ENCODE results near the gene SPATA32.
"Not testable (repeated sequence)": the region's sequence is repeated elsewhere in the genome, so short reads cannot be mapped to it uniquely, and the experiment has no call there.

SPATA32 gene

GRCh38 chr17:45261577-45262515, at the start of gene SPATA32:
SPATA32 (minus strand) TSS chr17:45262094; CDS start chr17:45262016, 78 bp downstream.
- peak in 1 of 2 donors; percentile 14 for DNase-seq

DNA sequence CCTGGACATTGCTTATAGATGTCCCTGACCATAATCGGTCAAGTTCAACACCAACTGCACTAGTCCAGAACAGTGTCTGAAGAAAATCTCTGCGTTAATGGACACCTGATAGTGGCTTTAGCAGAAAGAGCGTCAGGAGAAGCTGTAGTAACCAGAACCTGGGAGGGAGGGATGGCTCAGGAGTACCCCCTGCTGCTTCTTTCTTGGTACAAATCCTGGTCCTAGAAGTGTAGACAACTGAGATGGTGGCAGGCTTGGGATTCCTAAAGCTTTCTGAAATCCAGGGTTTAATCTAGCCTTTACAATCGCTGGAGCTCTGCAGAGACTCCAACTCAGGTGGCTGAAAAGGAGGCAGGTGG, 49.5 kb upstream of the SPATA32 start:
- no peak for DNase-seq

DNA sequence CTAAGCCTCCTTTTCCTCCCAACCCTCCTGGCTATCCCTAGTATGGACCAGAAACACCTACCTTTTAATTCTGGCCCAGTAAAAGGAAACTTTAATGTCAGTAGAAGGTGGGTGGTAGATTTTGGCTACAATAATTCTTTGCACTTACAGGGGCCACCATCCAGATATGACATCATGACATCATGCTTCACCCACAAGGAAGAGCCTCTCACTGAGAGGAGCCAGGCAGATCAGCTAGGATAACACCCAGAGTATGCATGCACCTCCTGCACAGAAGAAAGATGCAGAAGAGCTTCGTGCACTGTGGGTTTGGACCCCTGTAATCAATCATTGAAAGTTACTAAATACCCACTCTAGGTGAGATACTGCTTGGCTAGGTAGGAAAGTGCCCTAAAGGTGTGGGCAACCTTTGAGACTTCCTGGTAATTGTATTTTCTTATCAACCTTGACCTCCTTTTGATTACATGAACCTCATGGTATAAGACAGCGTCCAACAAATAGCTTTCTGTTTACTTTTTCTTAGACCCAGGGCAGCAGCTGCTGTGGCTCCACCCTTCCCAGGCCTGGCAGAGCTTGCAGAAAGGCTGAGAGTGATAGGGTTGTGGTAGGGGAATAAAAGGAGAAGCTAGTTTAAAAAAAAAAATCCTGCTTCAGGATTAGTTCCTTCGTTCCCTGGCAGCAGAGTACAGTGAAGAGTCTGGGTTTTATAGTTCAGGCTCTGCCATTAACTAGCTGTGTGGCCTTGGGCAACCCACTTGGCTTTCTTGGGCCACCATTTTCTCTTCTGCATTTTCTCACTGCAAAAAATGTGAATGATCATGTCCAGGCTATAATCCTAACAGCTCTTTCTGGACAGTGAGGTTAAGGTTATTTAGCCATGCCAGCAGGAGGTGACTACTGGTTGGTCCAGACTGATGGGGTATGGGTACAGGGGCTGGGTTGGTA, 48.8 kb upstream of the SPATA32 start:
- peak; percentile 39 to 57 for DNase-seq

DNA sequence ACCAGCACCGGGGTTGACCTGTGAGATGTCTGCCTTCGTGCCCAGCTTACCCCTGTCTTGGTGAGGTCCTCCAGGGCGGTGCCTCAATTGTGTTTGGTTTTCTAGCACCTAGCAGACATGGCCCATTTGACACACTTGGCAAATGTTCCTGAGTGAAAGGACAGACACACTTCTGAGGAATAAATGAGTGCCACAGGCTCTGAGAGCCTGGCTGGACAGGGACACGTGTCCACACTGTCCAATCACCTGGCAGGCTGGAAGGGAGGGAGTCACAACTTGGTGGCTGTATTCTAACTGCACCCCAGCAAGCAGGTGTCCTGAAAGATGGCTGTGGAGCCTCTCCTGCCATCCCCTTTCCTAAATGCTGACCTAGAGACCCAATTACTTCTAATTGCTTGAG, 47.5 kb upstream of the SPATA32 start:
- DNase-seq, result no peak

DNA sequence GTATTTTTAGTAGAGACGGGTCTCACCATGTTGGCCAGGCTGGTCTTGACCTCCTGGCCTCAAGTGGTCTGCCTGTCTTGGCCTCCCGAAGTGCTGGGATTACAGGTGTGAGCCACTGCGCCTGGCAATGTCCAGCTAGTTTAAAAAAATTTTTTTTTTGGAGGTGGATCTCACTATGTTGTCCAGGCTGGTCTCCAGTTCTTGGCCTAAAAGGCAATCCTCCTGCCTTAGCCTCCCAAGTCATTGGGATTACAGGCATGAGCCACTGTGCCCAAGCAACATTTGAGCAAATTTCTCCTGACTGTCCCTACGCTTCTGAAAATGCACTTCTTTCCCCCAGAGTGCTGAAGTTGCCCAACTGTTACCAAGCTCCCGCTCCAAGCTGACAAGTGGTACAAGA, 46.9 kb upstream of the SPATA32 start:
- no peak for DNase-seq

DNA sequence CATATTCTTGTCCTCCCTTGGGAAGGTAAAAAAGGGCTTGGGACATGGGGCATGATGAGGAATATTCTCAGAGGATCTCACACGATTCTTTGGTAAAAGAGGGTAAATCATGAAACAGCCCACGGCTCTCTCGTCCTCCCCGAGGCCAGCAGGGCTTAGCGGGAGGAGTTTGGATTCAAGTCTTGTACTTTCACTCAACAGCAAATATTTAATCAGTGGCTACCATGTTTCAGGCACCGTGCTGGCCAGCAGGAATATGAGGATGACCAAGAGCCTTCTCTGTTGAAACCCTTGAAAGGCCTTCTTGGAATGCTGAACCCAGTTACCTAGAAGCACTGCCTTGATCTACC, 46.1 kb upstream of the SPATA32 start:
- DNase-seq, result no peak

- peak; percentile 76 to 83 for DNase-seq
These were observed 45.6 kb upstream of the SPATA32 start for GRCh38 chr17:45307290-45308015.

GRCh38 chr17:45306623-45307022, 44.7 kb upstream of the SPATA32 start:
- no peak for DNase-seq

GRCh38 chr17:45306094-45306493, 44.2 kb upstream of the SPATA32 start:
- no peak for DNase-seq

DNA sequence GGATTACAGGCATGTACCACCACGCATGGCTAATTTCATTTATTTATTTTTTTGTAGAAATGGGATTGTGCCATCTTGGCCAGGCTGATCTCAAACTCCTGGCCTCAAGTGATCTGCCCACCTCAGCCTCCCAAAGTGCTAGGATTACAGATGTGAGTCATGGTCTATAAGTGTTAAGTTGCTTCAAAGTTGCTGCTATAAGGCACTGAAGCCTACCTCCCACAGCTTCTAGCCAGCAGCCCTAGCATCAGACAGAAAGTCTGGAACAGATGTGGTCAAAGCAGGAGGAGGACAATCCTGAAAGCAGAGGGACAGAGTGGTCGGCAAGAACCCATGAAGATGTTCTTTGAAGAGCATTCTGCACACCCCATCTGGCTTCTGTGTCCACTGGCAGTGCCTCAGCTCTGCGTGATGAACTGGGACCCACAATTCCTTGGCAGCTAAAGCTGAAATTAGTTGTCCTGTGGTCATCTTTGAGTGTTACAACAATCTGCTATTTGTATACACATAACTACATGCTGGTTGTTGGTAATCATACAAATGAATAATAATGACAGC, 43.7 kb upstream of the SPATA32 start:
- peak in 1 of 2 donors; percentile 67 for DNase-seq

DNA sequence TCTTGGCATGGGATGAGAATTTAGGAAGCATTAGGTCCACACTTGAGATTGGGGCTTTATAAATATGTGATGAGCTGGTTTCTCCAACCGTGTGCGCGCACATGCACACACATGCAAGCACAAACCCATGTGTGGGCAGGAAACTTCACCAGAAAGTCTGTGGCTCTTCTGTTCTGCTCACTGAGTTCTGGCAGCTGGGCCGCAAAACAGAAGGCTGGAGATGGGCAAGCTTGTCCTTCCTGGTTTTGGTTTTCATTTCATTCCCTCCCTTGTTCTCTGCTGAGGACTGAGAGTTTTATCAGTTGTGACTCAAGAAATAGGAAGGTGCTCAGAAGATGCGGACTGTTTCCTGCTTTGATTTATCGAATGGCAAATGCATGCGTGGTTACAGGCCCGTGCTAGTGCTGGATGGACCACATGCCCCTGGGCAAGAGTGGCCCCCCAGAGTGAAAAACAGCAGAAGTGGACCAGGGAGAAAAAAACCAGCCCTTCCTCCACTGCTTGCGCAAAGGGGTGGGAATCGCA, 40.8 kb upstream of the SPATA32 start:
- DNase-seq, result peak; percentile 37 to 45

- not testable (repeated sequence) for DNase-seq
These were observed 40.3 kb upstream of the SPATA32 start for GRCh38 chr17:45302220-45302619.

DNA sequence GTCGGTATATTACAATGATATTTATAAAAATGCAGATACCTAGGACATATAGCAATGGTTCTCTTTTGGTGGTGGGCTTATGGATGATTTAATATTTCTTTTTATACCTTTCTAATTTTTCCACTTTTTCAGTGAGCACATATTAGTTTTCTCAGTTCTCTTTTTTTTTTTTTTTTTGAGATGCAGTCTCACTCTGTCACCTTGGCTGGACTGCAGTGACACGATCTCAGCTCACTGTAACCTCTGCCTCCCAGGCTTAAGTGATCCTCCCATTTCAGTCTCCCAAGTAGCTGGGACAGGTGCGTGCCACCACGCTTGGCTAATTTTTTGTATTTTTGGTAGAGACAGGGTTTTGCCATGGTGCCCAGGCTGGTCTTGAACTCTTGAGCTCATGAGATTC, 39.8 kb upstream of the SPATA32 start:
- DNase-seq, result no peak

- DNase-seq, result no peak
These were observed 38.3 kb upstream of the SPATA32 start for GRCh38 chr17:45300060-45300751.

DNA sequence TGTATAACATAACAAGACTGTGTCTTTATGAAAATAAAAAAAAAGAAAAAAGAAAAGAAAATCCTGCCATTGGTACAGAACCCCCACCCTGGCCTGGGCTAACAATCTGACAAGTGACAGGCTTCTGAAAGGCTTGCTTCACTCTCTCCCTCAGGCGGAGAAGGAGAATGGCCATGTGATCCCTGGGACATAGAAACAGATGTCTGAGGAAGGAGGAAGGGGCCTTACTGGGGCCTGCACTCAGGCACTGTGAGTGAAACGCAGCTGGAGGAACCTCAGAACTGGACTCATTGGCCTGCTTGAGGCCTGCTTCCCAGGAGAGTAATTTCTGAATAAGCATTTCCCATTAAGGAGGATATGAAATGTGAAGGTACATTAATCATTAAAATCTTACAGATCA, 37.5 kb upstream of the SPATA32 start:
- DNase-seq, result peak in 1 of 2 donors; percentile 35

GRCh38 chr17:45298546-45299285, 36.8 kb upstream of the SPATA32 start:
- DNase-seq, result no peak

DNA sequence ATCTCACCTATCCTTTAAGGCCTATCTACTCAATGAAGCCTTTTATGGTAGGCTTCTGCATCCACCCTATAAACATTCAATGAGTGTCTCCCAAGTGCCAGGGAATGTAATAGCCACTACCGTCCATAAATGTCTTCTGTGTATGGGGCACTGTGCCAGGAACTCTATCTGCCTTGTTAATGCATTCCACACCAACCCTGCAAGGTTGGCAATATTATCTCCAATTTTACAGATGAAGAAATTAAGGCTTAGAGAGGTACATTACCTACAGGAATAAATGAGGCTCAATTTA, 34.9 kb upstream of the SPATA32 start:
- no peak for DNase-seq

GRCh38 chr17:45296003-45296832, 34.3 kb upstream of the SPATA32 start:
- DNase-seq, result peak; percentile 84 to 92

DNA sequence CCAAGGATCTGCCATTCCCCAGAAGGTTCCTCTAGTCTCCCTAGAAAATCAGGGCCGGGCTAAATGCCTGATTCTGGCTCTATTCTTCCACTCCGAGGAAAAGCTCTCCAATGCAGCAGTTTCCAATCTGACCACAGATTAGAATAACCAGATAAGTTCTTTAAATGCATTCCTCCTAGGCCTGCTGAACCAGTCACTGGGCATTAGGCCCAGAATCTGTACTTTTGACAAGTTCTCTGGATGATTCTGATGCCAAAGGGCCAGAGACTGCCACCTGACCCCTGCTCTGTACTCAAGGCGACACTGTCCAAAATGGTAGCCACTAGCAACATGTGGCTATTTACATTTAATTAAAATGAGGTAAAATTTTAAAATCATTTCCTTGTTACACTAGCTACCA, 32.6 kb upstream of the SPATA32 start:
- no peak for DNase-seq
